Aorta (tissue), 5 donors: ENCODE data around the gene CKMT1B. TPM values are rescaled to one million over a fixed set of nuclear protein-coding genes. Genes with fewer than 3 reads are reported as not detected.
A peak's percentile ranks its signal among the peaks of the same experiment; 100 is the strongest.
"Not testable (repeated sequence)": the region's sequence is repeated elsewhere in the genome, so short reads cannot be mapped to it uniquely, and the experiment has no call there.

Experiments
- ATAC-seq: fragments of 200-7000 bp; cut with Tn5 transposase; one replicate; pipeline ENCODE4 v1.9.1; 2022; ENCODE audit warnings: moderate library complexity; ENCODE audit not compliant: low FRiP score
- DNase-seq, 2 donors: peaks; one replicate each; pipeline ENCODE4 v3.0.0-alpha.2; 2020
- H3K27ac ChIP-seq, 2 donors: one replicate each; pipeline ENCODE4 v1.5.1; 2013; ENCODE audit warnings: low read length in 2 of 2, mild to moderate bottlenecking in 2 of 2, moderate library complexity in 2 of 2, control low read depth in 1 of 2, inconsistent platforms in 1 of 2, low read depth in 1 of 2
- H3K27me3 ChIP-seq, 2 donors: one replicate each; pipeline ENCODE4 v1.6.1; 2013; ENCODE audit warnings: control low read depth in 1 of 2, low read length in 1 of 2, mild to moderate bottlenecking in 1 of 2, moderate library complexity in 1 of 2; ENCODE audit not compliant: insufficient read depth in 2 of 2, control insufficient read depth in 1 of 2
- H3K36me3 ChIP-seq, 2 donors: one replicate each; pipeline ENCODE4 v1.6.1; 2013; ENCODE audit warnings: control low read depth in 1 of 2, low read length in 1 of 2, mild to moderate bottlenecking in 1 of 2; ENCODE audit not compliant: insufficient read depth in 2 of 2, control insufficient read depth in 1 of 2
- H3K4me1 ChIP-seq, 2 donors: one replicate each; pipeline ENCODE4 v1.6.1; 2013; ENCODE audit warnings: low read length in 2 of 2, control low read depth in 1 of 2, mild to moderate bottlenecking in 1 of 2, moderate library complexity in 1 of 2; ENCODE audit not compliant: insufficient read depth in 2 of 2, control insufficient read depth in 1 of 2
- H3K4me3 ChIP-seq, 2 donors: one replicate each; pipeline ENCODE4 v1.5.1; 2013; ENCODE audit warnings: low read length in 2 of 2, control low read depth in 1 of 2, mild to moderate bottlenecking in 1 of 2
- H3K9me3 ChIP-seq: one replicate; pipeline ENCODE4 v1.6.1; 2013; ENCODE audit warnings: mild to moderate bottlenecking, low read length; ENCODE audit not compliant: control insufficient read depth
- WGBS, 2 donors: extraction: QIAGEN DNeasy Blood & Tissue Kit; methylation state at CpG; one replicate each; pipeline ENCODE4 v1.1.7; 2013; 5-methylcytosine and 5-hydroxymethylcytosine counted together
- intact Hi-C, 2 donors: fragments of 100-400 bp; cut with DNase I; formaldehyde crosslinking; loops; one replicate each; pipeline versions ENCODE4 v1.14.2 to v1.15.0; 2022
- polyA plus RNA-seq, 2 donors: library from polyadenylated mRNA; stranded (reverse); fragments of 200-250 nt; gene quantifications; one replicate each; pipeline ENCODE4 v1.2.3, GENCODE V29; 2013
- total RNA-seq, 2 donors: library from RNA; stranded (reverse); fragmentation: NEBNext Ultra II Directional; extraction: Animal tissue kit (Norgen Biotek cat#: 25700); gene quantifications; one replicate each; pipeline ENCODE4 v1.2.1, GENCODE V29; 2021
- donor health status: healthy with polysubstance abuse.
- donor health status: Bipolar disorder and iron deficiency.
- donor health status: DM: no; HTN: no; CAD: no.
- donor health status: DM: no; HTN: no; CAD: no.
- donor health status: DM: yes; HTN: yes; CAD: no.

Gene CKMT1B
- total and polyA plus RNA-seq, 4 donors: 0.05 to 17.4 TPM; not detected in 2

GRCh38 chr15:43563793-43564192 lies 30.0 kb upstream of the CKMT1B start:
- no CpG with 5 or more reads among the region's 8 CpGs for WGBS, 2 donors
- H3K9me3 ChIP-seq, ATAC-seq, intact Hi-C loops, H3K4me3 ChIP-seq, H3K27ac ChIP-seq, DNase-seq, H3K4me1 ChIP-seq, H3K27me3 ChIP-seq, H3K36me3 ChIP-seq: not testable (repeated sequence)

- H3K9me3 ChIP-seq, H3K27ac ChIP-seq, ATAC-seq, DNase-seq, H3K36me3 ChIP-seq, H3K4me1 ChIP-seq, H3K4me3 ChIP-seq, H3K27me3 ChIP-seq, intact Hi-C loops: not testable (repeated sequence)
- WGBS, 2 donors: no CpG with 5 or more reads among the region's 2 CpGs
Observed at GRCh38 chr15:43566615-43567014, 27.2 kb upstream of the CKMT1B start.

GRCh38 chr15:43574607-43575006 lies 19.2 kb upstream of the CKMT1B start:
- H3K27ac ChIP-seq, H3K27me3 ChIP-seq, ATAC-seq, H3K4me3 ChIP-seq, intact Hi-C loops, H3K9me3 ChIP-seq, DNase-seq, H3K4me1 ChIP-seq, H3K36me3 ChIP-seq: not testable (repeated sequence)
- WGBS, 2 donors: no CpG with 5 or more reads among the region's 1 CpG

GRCh38 chr15:43589778-43590466 lies 3.9 kb upstream of the CKMT1B start, which contains the start of gene PPIP5K1:
Gene PPIP5K1, minus strand, starts transcription at chr15:43590208. Its CDS starts 5,704 bp downstream, at chr15:43584504.
- ATAC-seq: peak; percentile 98
- H3K27me3 ChIP-seq, intact Hi-C loops, DNase-seq, H3K4me3 ChIP-seq, H3K36me3 ChIP-seq, H3K27ac ChIP-seq, H3K4me1 ChIP-seq, H3K9me3 ChIP-seq: not testable (repeated sequence)
- WGBS, 2 donors: no CpG with 5 or more reads among the region's 54 CpGs

GRCh38 chr15:43592841-43593240 lies 986 bp upstream of the CKMT1B start:
- H3K4me3 ChIP-seq, DNase-seq, H3K36me3 ChIP-seq, H3K27me3 ChIP-seq, H3K27ac ChIP-seq, H3K9me3 ChIP-seq, ATAC-seq, intact Hi-C loops, H3K4me1 ChIP-seq: not testable (repeated sequence)
- 11 to 24% methylated on average over 4 of the region's 8 CpGs for WGBS, 2 donors

- DNase-seq, intact Hi-C loops, H3K4me3 ChIP-seq, ATAC-seq, H3K27ac ChIP-seq, H3K36me3 ChIP-seq, H3K9me3 ChIP-seq, H3K27me3 ChIP-seq, H3K4me1 ChIP-seq: not testable (repeated sequence)
- WGBS, 2 donors: 90 to 98% methylated on average over 4 to 6 of the region's 6 CpGs
Observed at GRCh38 chr15:43599131-43599530, 5.3 kb downstream of the CKMT1B start.

GRCh38 chr15:43600200-43600599 lies 6.4 kb downstream of the CKMT1B start:
- H3K4me1 ChIP-seq, H3K27ac ChIP-seq, H3K9me3 ChIP-seq, DNase-seq, H3K36me3 ChIP-seq, ATAC-seq, H3K27me3 ChIP-seq, H3K4me3 ChIP-seq, intact Hi-C loops: not testable (repeated sequence)
- WGBS, 2 donors: no CpG with 5 or more reads among the region's 2 CpGs

GRCh38 chr15:43602233-43602632 lies 8.4 kb downstream of the CKMT1B start:
- H3K27ac ChIP-seq, ATAC-seq, intact Hi-C loops, H3K4me1 ChIP-seq, H3K9me3 ChIP-seq, H3K36me3 ChIP-seq, H3K4me3 ChIP-seq, H3K27me3 ChIP-seq, DNase-seq: not testable (repeated sequence)
- WGBS, 2 donors: 83 to 84% methylated on average over 6 of the region's 6 CpGs

GRCh38 chr15:43617750-43618149 lies 23.9 kb downstream of the CKMT1B start:
- intact Hi-C loops, ATAC-seq, DNase-seq, H3K4me3 ChIP-seq, H3K9me3 ChIP-seq, H3K4me1 ChIP-seq, H3K36me3 ChIP-seq, H3K27ac ChIP-seq, H3K27me3 ChIP-seq: not testable (repeated sequence)
- 70 to 81% methylated on average over 3 to 4 of the region's 8 CpGs for WGBS, 2 donors
